H1 (cell line): ENCODE data around the gene WFDC11. TPM values are rescaled to one million over a fixed set of nuclear protein-coding genes. Genes with fewer than 3 reads are reported as not detected.

Experiments used
- CTCF ChIA-PET: fragments of 300-600 bp; sonication (Branson Sonifier 250); formaldehyde crosslinking; loops from one replicate; lab custom pipeline; 2021; ENCODE audit not compliant: partially characterized antibody; lab: Charles Lee
- POLR2A ChIA-PET: fragments of 300-600 bp; sonication (Branson Sonifier 250); formaldehyde crosslinking; loops from one replicate; lab custom pipeline; 2021; ENCODE audit warnings: inconsistent platforms; ENCODE audit not compliant: partially characterized antibody; lab: Charles Lee
- DNase-seq, 2 experiments: peaks; one replicate each; pipeline versions ENCODE4 v3.0.0 to v3.0.0-alpha.2; 2010 to 2022; ENCODE audit warnings: low spot score in 2 of 2, low read depth in 1 of 2, mixed read lengths in 1 of 2
- FAIRE-seq: peaks from 2 replicates; lab custom pipeline; 2011; peaks lifted over from hg19 to GRCh38; lab: Jason Lieb, UNC
- H2AFZ ChIP-seq: 2 replicates; pipeline ENCODE4 v1.8.1; 2012; ENCODE audit warnings: low read length, inconsistent platforms
- H2AK5ac ChIP-seq: 2 replicates; pipeline ENCODE4 v1.6.1; 2013; ENCODE audit warnings: low read depth, low read length
- H2BK120ac ChIP-seq: replicated peaks from 2 replicates; pipeline ENCODE3; 2013; ENCODE audit warnings: low read depth, low read length, inconsistent platforms
- H2BK12ac ChIP-seq: 2 replicates; pipeline ENCODE4 v1.6.1; 2013; ENCODE audit warnings: low read depth, low read length
- H2BK15ac ChIP-seq: 2 replicates; pipeline ENCODE4 v1.6.1; 2013; ENCODE audit warnings: low read length
- H2BK20ac ChIP-seq: 2 replicates; pipeline ENCODE4 v1.6.1; 2013; ENCODE audit warnings: low read length
- H2BK5ac ChIP-seq: 2 replicates; pipeline ENCODE4 v1.6.1; 2013; ENCODE audit warnings: low read depth, low read length
- H3K14ac ChIP-seq: 2 replicates; pipeline ENCODE4 v1.6.1; 2013; ENCODE audit warnings: inconsistent platforms; ENCODE audit not compliant: insufficient read length
- H3K18ac ChIP-seq: 2 replicates; pipeline ENCODE4 v1.6.1; 2013; ENCODE audit warnings: low read length; ENCODE audit errors: extremely low read depth
- H3K23ac ChIP-seq: 2 replicates; pipeline ENCODE4 v1.6.1; 2013; ENCODE audit warnings: inconsistent platforms; ENCODE audit not compliant: insufficient read length
- H3K23me2 ChIP-seq: 2 replicates; pipeline ENCODE4 v1.6.1; 2013; ENCODE audit warnings: low read depth, low read length
- H3K27ac ChIP-seq: 2 replicates; pipeline ENCODE4 v1.6.1; 2011; ENCODE audit warnings: low read depth, low read length, inconsistent platforms
- H3K27me3 ChIP-seq, 4 experiments: replicated peaks in 1 of 4; 1 replicate in 1 of 4; 2 replicates in 3 of 4; pipeline versions ENCODE4 v1.6.1 to v1.8.1; 2011 to 2013; ENCODE audit warnings: low read length in 3 of 4, mild to moderate bottlenecking in 3 of 4, inconsistent platforms in 2 of 4, mixed read lengths in 2 of 4, moderate library complexity in 1 of 4; ENCODE audit not compliant: control insufficient read depth in 3 of 4, insufficient read depth in 3 of 4; ENCODE audit errors: extremely low read depth in 1 of 4
- H3K36me3 ChIP-seq, 4 experiments: 2 replicates each; pipeline versions ENCODE4 v1.6.1 to v1.8.1; 2011 to 2013; ENCODE audit warnings: mild to moderate bottlenecking in 4 of 4, low read length in 3 of 4, moderate library complexity in 2 of 4, control low read depth in 1 of 4, inconsistent platforms in 1 of 4; ENCODE audit not compliant: insufficient read depth in 4 of 4, control insufficient read depth in 2 of 4
- H3K4ac ChIP-seq: replicated peaks from 2 replicates; pipeline ENCODE3; 2013; ENCODE audit warnings: low read length, low read depth, mixed read lengths, inconsistent platforms; ENCODE audit not compliant: insufficient read length
- H3K4me1 ChIP-seq, 4 experiments: replicated peaks in 1 of 4; 1 replicate in 1 of 4; 2 replicates in 3 of 4; pipeline versions ENCODE4 v1.6.1 to v1.8.1; 2011 to 2013; ENCODE audit warnings: low read length in 3 of 4, inconsistent platforms in 2 of 4, mixed read lengths in 1 of 4; ENCODE audit not compliant: insufficient read depth in 4 of 4, control insufficient read depth in 3 of 4
- H3K4me2 ChIP-seq, 2 experiments: 2 replicates each; pipeline versions ENCODE4 v1.6.1 to v1.8.1; 2011 to 2013; ENCODE audit warnings: low read depth in 2 of 2, low read length in 2 of 2, control low read depth in 1 of 2, inconsistent platforms in 1 of 2, mild to moderate bottlenecking in 1 of 2; ENCODE audit not compliant: insufficient read depth in 1 of 2
- H3K4me3 ChIP-seq, 4 experiments: fragments of 200-600, 300-600 bp in 1 of 4; sonication (generic), shearing (Covaris generic), sonication (Bioruptor Twin) in 1 of 4; 2 replicates each; pipeline versions ENCODE4 v1.5.1 to v1.8.1; 2011 to 2016; ENCODE audit warnings: low read length in 4 of 4, low read depth in 3 of 4, control low read depth in 2 of 4, inconsistent platforms in 2 of 4, mild to moderate bottlenecking in 2 of 4, mixed read lengths in 1 of 4, moderate library complexity in 1 of 4; ENCODE audit not compliant: insufficient read depth in 2 of 4; ENCODE audit errors: extremely low read depth in 1 of 4
- H3K56ac ChIP-seq: replicated peaks from 2 replicates; pipeline ENCODE3; 2013; ENCODE audit warnings: low read depth, mild to moderate bottlenecking, mixed read lengths, low read length, inconsistent platforms; ENCODE audit not compliant: insufficient read length
- H3K79me1 ChIP-seq: 2 replicates; pipeline ENCODE4 v1.6.1; 2013; ENCODE audit warnings: low read depth, low read length, control low read depth
- H3K79me2 ChIP-seq, 2 experiments: 2 replicates each; pipeline versions ENCODE4 v1.6.1 to v1.8.1; 2012 to 2013; ENCODE audit warnings: low read length in 2 of 2, mild to moderate bottlenecking in 2 of 2, inconsistent platforms in 1 of 2; ENCODE audit not compliant: insufficient read depth in 2 of 2, control insufficient read depth in 1 of 2
- H3K9ac ChIP-seq, 4 experiments: replicated peaks in 1 of 4; 1 replicate in 1 of 4; 2 replicates in 3 of 4; pipeline versions ENCODE4 v1.6.1 to v1.8.1; 2011 to 2013; ENCODE audit warnings: low read depth in 3 of 4, low read length in 3 of 4, control low read depth in 2 of 4, mild to moderate bottlenecking in 2 of 4, moderate library complexity in 2 of 4, inconsistent platforms in 1 of 4; ENCODE audit errors: extremely low read depth in 1 of 4
- H3K9me3 ChIP-seq, 2 experiments: 2 replicates each; pipeline versions ENCODE4 v1.6.1 to v1.8.1; 2012 to 2013; ENCODE audit warnings: mild to moderate bottlenecking in 2 of 2, moderate library complexity in 2 of 2, control low read depth in 1 of 2, inconsistent platforms in 1 of 2, low read depth in 1 of 2, low read length in 1 of 2, mixed read lengths in 1 of 2; ENCODE audit not compliant: insufficient read depth in 2 of 2
- H4K20me1 ChIP-seq, 2 experiments: replicated peaks in 1 of 2; 2 replicates each; pipeline versions ENCODE3 to v1.8.1; 2011 to 2013; ENCODE audit warnings: inconsistent platforms in 2 of 2, low read length in 2 of 2, mild to moderate bottlenecking in 1 of 2; ENCODE audit not compliant: insufficient read depth in 2 of 2, control insufficient read depth in 1 of 2
- H4K5ac ChIP-seq: 2 replicates; pipeline ENCODE4 v1.6.1; 2013; ENCODE audit warnings: low read length, low read depth, mixed read lengths, inconsistent platforms; ENCODE audit not compliant: insufficient read length
- H4K8ac ChIP-seq: 2 replicates; pipeline ENCODE4 v1.8.0; 2013; ENCODE audit warnings: mild to moderate bottlenecking, moderate library complexity, low read length, inconsistent platforms; ENCODE audit not compliant: insufficient read depth; ENCODE audit errors: extremely low read depth
- H4K91ac ChIP-seq: replicated peaks from 2 replicates; pipeline ENCODE3; 2013; ENCODE audit warnings: low read length, mixed read lengths, inconsistent platforms; ENCODE audit not compliant: insufficient read length
- ASH2L ChIP-seq: fragments of 200-600, 300-600 bp; sonication (generic); IDR thresholded peaks from one replicate; pipeline ENCODE4 v1.7.1; 2017; ENCODE audit warnings: low read length
- BCL11A ChIP-seq, 2 experiments: IDR thresholded peaks; one replicate each; pipeline ENCODE4 v1.6.1; 2011; ENCODE audit warnings: low read depth in 2 of 2, low read length in 2 of 2, mild to moderate bottlenecking in 2 of 2
- CHD1 ChIP-seq: IDR thresholded peaks from 2 replicates; pipeline ENCODE4 v1.6.1; 2012; ENCODE audit warnings: low read depth, low read length, improper control_type of control experiment
- CHD2 ChIP-seq: IDR thresholded peaks from 2 replicates; pipeline ENCODE4 v1.6.1; 2012; ENCODE audit warnings: low read length, improper control_type of control experiment
- GTF2F1 ChIP-seq: IDR thresholded peaks from 2 replicates; pipeline ENCODE4 v1.6.1; 2012; ENCODE audit warnings: low read depth, low read length, improper control_type of control experiment, borderline replicate concordance
- KDM1A ChIP-seq: fragments of 200-600, 300-600 bp; sonication (generic); IDR thresholded peaks from 2 replicates; pipeline ENCODE4 v1.7.1; 2016; ENCODE audit warnings: mild to moderate bottlenecking, low read length, borderline replicate concordance
- RFX5 ChIP-seq: IDR thresholded peaks from 2 replicates; pipeline ENCODE4 v1.6.1; 2011; ENCODE audit warnings: low read depth, low read length, improper control_type of control experiment, borderline replicate concordance
- SIN3A ChIP-seq, 2 experiments: IDR thresholded peaks in 1 of 2; conservative IDR thresholded peaks in 1 of 2; 2 replicates each; pipeline ENCODE4 v1.6.1; 2011 to 2012; ENCODE audit warnings: low read length in 2 of 2, improper control_type of control experiment in 1 of 2, low read depth in 1 of 2, mild to moderate bottlenecking in 1 of 2
- SP2 ChIP-seq: IDR thresholded peaks from 2 replicates; pipeline ENCODE4 v1.6.1; 2012; ENCODE audit warnings: mild to moderate bottlenecking, low read length, inconsistent platforms
- WGBS, 2 experiments: shearing (Covaris generic) in 1 of 2; methylation state at CpG; one replicate each; pipeline versions ENCODE4 v1.1.6 to v1.1.7; 2013 to 2015; ENCODE audit warnings: low lambda C conversion rate in 2 of 2, mixed read lengths in 2 of 2, inconsistent platforms in 1 of 2, low coverage in 1 of 2, missing lambda C conversion rate in 1 of 2; ENCODE audit not compliant: insufficient replicate concordance in 2 of 2, insufficient coverage in 1 of 2, insufficient read length in 1 of 2; ENCODE audit errors: extremely low coverage in 1 of 2, missing lambda C conversion rate in 1 of 2; 5-methylcytosine and 5-hydroxymethylcytosine counted together
- polyA plus RNA-seq, 7 experiments: library from polyadenylated mRNA; depleted of rRNA in 3 of 7; stranded (reverse) in 5 of 7; unstranded in 2 of 7; fragments of >200 nt in 5 of 7; fragments of 200-250 nt in 2 of 7; gene quantifications; 1 replicate in 5 of 7; 2 replicates in 1 of 7; 4 replicates in 1 of 7; pipeline versions ENCODE4 v1.2.1 to v1.2.3, GENCODE V29; 2011 to 2013; ENCODE audit warnings: missing spikeins in 2 of 7, mixed read lengths in 2 of 7
- total RNA-seq: library from RNA; stranded (reverse); fragmentation: NEBNext Ultra II Directional; extraction: Animal tissue kit (Norgen Biotek cat#: 25700); gene quantifications from 2 replicates; pipeline ENCODE4 v1.2.1, GENCODE V29; 2021

The WFDC11 gene
- total and polyA plus RNA-seq, 2 of the 8 experiments (the other 6 are each of a cell fraction or from before 2014, with no cell fraction given), result not detected

DNA sequence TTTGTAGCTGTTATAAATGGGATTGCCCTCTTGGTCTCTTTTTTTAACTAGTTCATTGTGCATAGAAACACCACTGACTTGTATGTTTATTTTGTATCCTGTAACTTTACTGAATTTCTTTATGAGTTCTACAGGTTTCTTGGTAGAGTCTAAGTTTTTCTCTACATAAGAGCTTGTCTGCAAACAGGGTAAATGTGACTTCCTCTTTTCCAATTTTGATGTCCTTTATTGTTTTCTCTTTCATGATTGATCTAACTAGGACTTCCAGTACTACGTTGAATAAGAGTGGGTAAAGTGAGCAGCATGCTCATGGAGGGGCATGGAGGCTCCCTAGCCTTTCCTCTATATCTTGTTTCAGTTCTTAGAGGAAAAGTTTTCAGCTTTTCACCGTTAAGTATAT lies 43.5 kb downstream of the WFDC11 start:
- DNase-seq (no peak), FAIRE-seq (no peak)
- Histone ChIP-seq H2BK15ac (no peak overlapping the region), H2BK20ac (no peak overlapping the region), H3K4me2 (no peak overlapping the region), H3K4me3 (no peak overlapping the region), H3K56ac (no peak overlapping the region), H2BK12ac (no peak overlapping the region), H3K4me1 (peaks cover 0 to 2% (median 0%) of the 10 kb centered on the region in 4 experiments; a peak in 2 of 7 replicates), H3K23me2 (no peaks in the 10 kb centered on the region; the same call in 1 of the 2 replicates), H3K27ac (no peak overlapping the region), H4K20me1 (no peaks in the 10 kb centered on the region), H3K9me3 (no peaks in the 10 kb centered on the region), H3K14ac (no peak overlapping the region), H2AFZ (no peak overlapping the region), H3K79me1 (no peaks in the 10 kb centered on the region), H3K36me3 (no peaks in the 10 kb centered on the region), H2BK120ac (no peak overlapping the region), H3K18ac (no peak overlapping the region), H4K5ac (no peak overlapping the region), H3K27me3 (no peaks in the 10 kb centered on the region), H2AK5ac (no peak overlapping the region), H4K8ac (no peak overlapping the region), H3K4ac (no peak overlapping the region), H2BK5ac (no peak overlapping the region), H3K9ac (no peak overlapping the region), H4K91ac (no peak overlapping the region), H3K79me2 (no peaks in the 10 kb centered on the region), H3K23ac (no peak overlapping the region)
- ChIA-PET POLR2A (no interaction called here), CTCF (interaction anchor here (1.2 to 5.5 kb wide), 3 partner anchors 143 to 697 kb away, joined by 3 to 71 read pairs (median 3); no protein-coding TSS in a partner anchor)
- TF ChIP-seq BCL11A (IDR thresholded peaks at IDR 0.05; ENCODE audit: low read depth in 2 of 2, low read length in 2 of 2), result no peak
- TF ChIP-seq CHD1, result no peak
- TF ChIP-seq SP2, result no peak
- no peak for TF ChIP-seq ASH2L
- TF ChIP-seq KDM1A, result no peak
- TF ChIP-seq CHD2, result no peak
- no peak for TF ChIP-seq GTF2F1
- no peak for TF ChIP-seq SIN3A (conservative IDR thresholded peaks at IDR 0.05 in 1 of 2, IDR thresholded peaks at IDR 0.05 in 1 of 2; ENCODE audit: low read depth in 1 of 2, low read length in 2 of 2)
- no peak for TF ChIP-seq RFX5
- WGBS, 2 experiments, result 86% methylated on average over 2 of the region's 2 CpGs; no CpG with 5 or more reads in 1 of the 2 experiments
